Endothelial cell of umbilical vein (primary cell): ENCODE data around the gene NR2C2. TPM values are rescaled to one million over a fixed set of nuclear protein-coding genes. Genes with fewer than 3 reads are reported as not detected.

ENCODE experiments used
- BruUV-seq: library from RNA; stranded (reverse); fragments of 400-500 nt; replicated peaks from 2 replicates; lab custom pipeline; 2021; lab: Mats Ljungman, UMichigan
- CTCF ChIA-PET: fragments of 300-600, 350-600 bp; sonication (Branson Sonifier 250); formaldehyde crosslinking; loops from one replicate; lab custom pipeline; 2021; ENCODE audit warnings: antibody characterized with exemption, inconsistent platforms; lab: Charles Lee
- POLR2A ChIA-PET: fragments of 300-600, 350-600 bp; sonication (Branson Sonifier 250); formaldehyde crosslinking; loops from one replicate; lab custom pipeline; 2021; ENCODE audit warnings: antibody characterized with exemption, inconsistent platforms; lab: Charles Lee
- DNase-seq: peaks from one replicate; pipeline ENCODE4 v3.0.0-alpha.2; 2011; ENCODE audit warnings: low read depth, low spot score
- FAIRE-seq: peaks from 2 replicates; lab custom pipeline; 2011; peaks lifted over from hg19 to GRCh38; lab: Jason Lieb, UNC
- H2AFZ ChIP-seq: 2 replicates; pipeline ENCODE4 v1.6.0; 2012; ENCODE audit warnings: low read depth, low read length, control low read depth, inconsistent platforms
- H3K27ac ChIP-seq: 2 replicates; pipeline ENCODE4 v1.5.1; 2011; ENCODE audit warnings: low read depth, mild to moderate bottlenecking, control low read depth, low read length, moderate library complexity; ENCODE audit not compliant: insufficient read depth
- H3K27me3 ChIP-seq, 2 experiments: 2 replicates each; pipeline versions ENCODE4 v1.6.0 to v1.6.1; 2011; ENCODE audit warnings: low read length in 2 of 2, mixed read lengths in 1 of 2; ENCODE audit not compliant: control insufficient read depth in 2 of 2, insufficient read depth in 2 of 2
- H3K36me3 ChIP-seq, 2 experiments: 2 replicates in 1 of 2; 3 replicates in 1 of 2; pipeline ENCODE4 v1.5.1; 2011; ENCODE audit warnings: low read length in 2 of 2, mild to moderate bottlenecking in 1 of 2, moderate library complexity in 1 of 2; ENCODE audit not compliant: control insufficient read depth in 2 of 2, insufficient read depth in 2 of 2; ENCODE audit errors: extremely low read depth in 1 of 2
- H3K4me1 ChIP-seq: 3 replicates; pipeline ENCODE4 v1.5.1; 2011; ENCODE audit warnings: mild to moderate bottlenecking, low read length; ENCODE audit not compliant: control insufficient read depth, insufficient read depth; ENCODE audit errors: extremely low read depth
- H3K4me2 ChIP-seq: 2 replicates; pipeline ENCODE4 v1.6.1; 2011; ENCODE audit warnings: low read length, control low read depth, mixed read lengths; ENCODE audit not compliant: insufficient read depth
- H3K4me3 ChIP-seq, 3 experiments: fragments of 200-600 bp in 1 of 3; sonication (generic), shearing (Covaris generic) in 1 of 3; replicated peaks in 1 of 3; 2 replicates each; pipeline ENCODE4 v1.5.1; 2011 to 2016; ENCODE audit warnings: control low read depth in 3 of 3, low read length in 3 of 3, mild to moderate bottlenecking in 2 of 3, inconsistent platforms in 1 of 3, low read depth in 1 of 3, moderate library complexity in 1 of 3; ENCODE audit not compliant: insufficient read depth in 1 of 3
- H3K79me2 ChIP-seq: 2 replicates; pipeline ENCODE4 v1.6.0; 2012; ENCODE audit warnings: low read length, inconsistent platforms; ENCODE audit not compliant: control insufficient read depth, insufficient read depth
- H3K9ac ChIP-seq: replicated peaks from 2 replicates; pipeline ENCODE3; 2011; ENCODE audit warnings: low read length, control low read depth; ENCODE audit not compliant: insufficient read depth; ENCODE audit errors: extremely low read depth
- H3K9me1 ChIP-seq: replicated peaks from 3 replicates; pipeline ENCODE4 v1.6.0; 2011; ENCODE audit warnings: mild to moderate bottlenecking, low read length; ENCODE audit not compliant: control insufficient read depth, insufficient read depth; ENCODE audit errors: extremely low read depth
- H3K9me3 ChIP-seq: replicated peaks from 2 replicates; pipeline ENCODE4 v1.5.1; 2012; ENCODE audit warnings: low read length, inconsistent platforms; ENCODE audit not compliant: control insufficient read depth, insufficient read depth
- H4K20me1 ChIP-seq: replicated peaks from 2 replicates; pipeline ENCODE3; 2011; ENCODE audit warnings: mild to moderate bottlenecking, low read length; ENCODE audit not compliant: control insufficient read depth, insufficient read depth; ENCODE audit errors: extremely low read depth
- EZH2 ChIP-seq: IDR thresholded peaks from 2 replicates; pipeline ENCODE4 v1.6.1; 2012; ENCODE audit warnings: borderline replicate concordance, low read depth, mild to moderate bottlenecking, moderate library complexity, low read length, inconsistent platforms; ENCODE audit not compliant: severe bottlenecking
- FOS ChIP-seq: IDR thresholded peaks from 2 replicates; pipeline ENCODE4 v1.6.1; 2011; ENCODE audit warnings: mild to moderate bottlenecking, low read length, moderate library complexity, borderline replicate concordance; ENCODE audit not compliant: insufficient read depth
- JUN ChIP-seq: IDR thresholded peaks from 2 replicates; pipeline ENCODE4 v1.6.1; 2011; ENCODE audit warnings: borderline replicate concordance, low read depth; ENCODE audit not compliant: insufficient read length, insufficient read depth
- POLR2A ChIP-seq: IDR thresholded peaks from 2 replicates; pipeline ENCODE4 v1.6.1; 2012; ENCODE audit warnings: low read depth, mild to moderate bottlenecking, control low read depth, low read length
- POLR2AphosphoS5 ChIP-seq: IDR thresholded peaks from 2 replicates; pipeline ENCODE4 v1.6.1; 2012; ENCODE audit warnings: low read depth, mild to moderate bottlenecking, control low read depth, low read length, moderate library complexity; ENCODE audit not compliant: insufficient read depth
- dilution Hi-C: fragments of 300-500 bp; cut with MboI; formaldehyde crosslinking; loops from one replicate; pipeline ENCODE4 v1.15.0; 2019; ENCODE audit warnings: low sequenced_read_pairs; ENCODE audit not compliant: extremely low pct_ligation_motif_present
- intact Hi-C: fragments of 100-400 bp; cut with micrococcal nuclease; formaldehyde crosslinking; loops from one replicate; pipeline ENCODE4 v1.10.0; 2022
- polyA plus RNA-seq, 4 experiments: library from polyadenylated mRNA; depleted of rRNA in 3 of 4; stranded (reverse) in 3 of 4; unstranded in 1 of 4; fragments of >200 nt; gene quantifications; 2 replicates each; pipeline versions ENCODE4 v1.2.1 to v1.2.3, GENCODE V29; 2011 to 2012; ENCODE audit warnings: missing spikeins in 1 of 4
- total RNA-seq: library from RNA; stranded (reverse); gene quantifications from 2 replicates; pipeline ENCODE4 v1.2.3, GENCODE V29; 2021

The NR2C2 gene
- total and polyA plus RNA-seq, 2 donors (not counting 3 experiments of a cell fraction or from before 2014, with no cell fraction given): 20.3 to 59.8 TPM

DNA sequence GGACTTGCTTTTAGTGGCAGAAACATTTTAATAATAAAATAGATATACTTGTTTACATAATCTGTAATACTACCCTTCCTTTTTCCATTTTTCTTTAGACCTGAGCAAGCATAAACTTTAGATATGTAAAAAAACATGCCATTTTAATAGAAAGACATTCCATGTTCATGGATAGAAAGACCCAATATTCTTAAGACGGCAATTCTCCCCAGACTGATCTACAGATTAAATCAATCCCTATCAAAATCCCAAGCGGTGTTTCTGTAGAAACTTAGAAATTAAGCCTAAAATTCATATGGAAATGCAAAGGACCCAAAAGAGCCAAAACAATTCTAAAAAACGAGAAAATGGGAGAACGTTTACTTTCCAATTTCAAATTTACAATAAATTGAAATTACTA, 106.2 kb downstream of the NR2C2 start:
- dilution Hi-C loops (no loop called here), intact Hi-C loops (no loop called here)
- H4K20me1 ChIP-seq: no peaks in the 10 kb centered on the region
- no peak overlapping the region for H3K9ac ChIP-seq
- CTCF ChIA-PET: no interaction called here
- no peak overlapping the region for H3K4me3 ChIP-seq
- no TSS peak for BruUV-seq
- H3K4me2 ChIP-seq: no peak overlapping the region
- no peaks in the 10 kb centered on the region for H3K9me3 ChIP-seq
- no peaks in the 10 kb centered on the region for H3K27me3 ChIP-seq
- no peaks in the 10 kb centered on the region for H3K9me1 ChIP-seq
- peaks cover 10 to 35% of the 10 kb centered on the region in 2 experiments for H3K36me3 ChIP-seq
- DNase-seq: no peak
- H3K4me1 ChIP-seq: no peaks in the 10 kb centered on the region
- TF ChIP-seq EZH2 (no peak), POLR2AphosphoS5 (no peak), JUN (no peak)
- H3K79me2 ChIP-seq: peaks cover 65% of the 10 kb centered on the region
- H2AFZ ChIP-seq: no peak overlapping the region
- FAIRE-seq: no peak
- POLR2A ChIA-PET: no interaction called here
- no peak overlapping the region for H3K27ac ChIP-seq

GRCh38 chr3:15055019-15055557, 107.7 kb downstream of the NR2C2 start:
- ChIA-PET CTCF (interaction anchor here (1.0 kb wide), 1 partner anchor 9 kb away, joined by 3 read pairs; no protein-coding TSS in a partner anchor), POLR2A (no interaction called here)
- no peak for DNase-seq
- Histone ChIP-seq H3K4me3 (no peak overlapping the region), H3K9me3 (no peaks in the 10 kb centered on the region), H3K36me3 (peaks cover 8 to 30% of the 10 kb centered on the region in 2 experiments), H3K9me1 (no peaks in the 10 kb centered on the region), H2AFZ (no peak overlapping the region), H3K4me2 (no peak overlapping the region), H3K9ac (no peak overlapping the region), H3K27me3 (no peaks in the 10 kb centered on the region), H3K27ac (no peak overlapping the region), H4K20me1 (no peaks in the 10 kb centered on the region), H3K4me1 (no peaks in the 10 kb centered on the region), H3K79me2 (peaks cover 75% of the 10 kb centered on the region)
- TF ChIP-seq POLR2A (no peak), FOS (peak; percentile 4)
- no peak for FAIRE-seq
- intact Hi-C loops (no loop called here), dilution Hi-C loops (no loop called here)
- BruUV-seq: no TSS peak
